Activated B cell treated with CpG ODN at 0.5 μM for 24 hours (primary cell): ENCODE measurements around the gene DEPDC4. TPM values are rescaled to one million over a fixed set of nuclear protein-coding genes. Genes with fewer than 3 reads are reported as not detected.
"Not testable (repeated sequence)": the region's sequence is repeated elsewhere in the genome, so short reads cannot be mapped to it uniquely, and the experiment has no call there.

ENCODE experiments used
- ATAC-seq: fragments of 200-7000 bp; cut with Tn5 transposase; one replicate; pipeline ENCODE4 v1.10.0; 2021; ENCODE audit warnings: low read depth, mild to moderate bottlenecking, moderate library complexity
- CTCF ChIA-PET: fragments of 350-600 bp; sonication (Branson Sonifier 250); formaldehyde crosslinking; loops from one replicate; lab custom pipeline; 2021; ENCODE audit warnings: antibody characterized with exemption; lab: Charles Lee
- POLR2A ChIA-PET: fragments of 350-600 bp; sonication (Branson Sonifier 250); formaldehyde crosslinking; loops from one replicate; lab custom pipeline; 2021; ENCODE audit warnings: antibody characterized with exemption; lab: Charles Lee
- DNase-seq: peaks from one replicate; pipeline ENCODE4 v3.0.0; 2022
- H3K27ac Mint-ChIP-seq: one replicate; pipeline ENCODE4 v1.8.0; 2020; ENCODE audit warnings: mixed read lengths
- H3K27me3 Mint-ChIP-seq: one replicate; pipeline ENCODE4 v1.8.0; 2021; ENCODE audit warnings: mixed read lengths
- H3K36me3 Mint-ChIP-seq: one replicate; pipeline ENCODE4 v1.8.0; 2021; ENCODE audit warnings: low read depth, mixed read lengths
- H3K4me1 Mint-ChIP-seq: one replicate; pipeline ENCODE4 v1.8.0; 2021; ENCODE audit warnings: mixed read lengths
- H3K4me3 Mint-ChIP-seq: one replicate; pipeline ENCODE4 v1.8.0; 2020; ENCODE audit warnings: mild to moderate bottlenecking, mixed read lengths
- H3K9me3 Mint-ChIP-seq: one replicate; pipeline ENCODE4 v1.8.0; 2020; ENCODE audit warnings: mixed read lengths
- intact Hi-C: fragments of 100-400 bp; cut with micrococcal nuclease; formaldehyde crosslinking; loops from one replicate; pipeline ENCODE4 v1.15.1; 2024
- total RNA-seq: library from RNA; stranded (reverse); gene quantifications from 2 replicates; pipeline ENCODE4 v1.2.3, GENCODE V29; 2022
- TF ChIP-seq, protein P1 (sequence below): fragments of 200-600 bp; IDR thresholded peaks from one replicate; pipeline ENCODE4 v1.8.0; 2022; ENCODE audit warnings: antibody characterized with exemption, mild to moderate bottlenecking

DEPDC4 gene
- total RNA-seq, 1 donor from 2014 or later = 0.49 TPM

GRCh38 chr12:100225491-100225890 lies 41.4 kb downstream of the DEPDC4 start:
- TF ChIP-seq, protein P1, sequence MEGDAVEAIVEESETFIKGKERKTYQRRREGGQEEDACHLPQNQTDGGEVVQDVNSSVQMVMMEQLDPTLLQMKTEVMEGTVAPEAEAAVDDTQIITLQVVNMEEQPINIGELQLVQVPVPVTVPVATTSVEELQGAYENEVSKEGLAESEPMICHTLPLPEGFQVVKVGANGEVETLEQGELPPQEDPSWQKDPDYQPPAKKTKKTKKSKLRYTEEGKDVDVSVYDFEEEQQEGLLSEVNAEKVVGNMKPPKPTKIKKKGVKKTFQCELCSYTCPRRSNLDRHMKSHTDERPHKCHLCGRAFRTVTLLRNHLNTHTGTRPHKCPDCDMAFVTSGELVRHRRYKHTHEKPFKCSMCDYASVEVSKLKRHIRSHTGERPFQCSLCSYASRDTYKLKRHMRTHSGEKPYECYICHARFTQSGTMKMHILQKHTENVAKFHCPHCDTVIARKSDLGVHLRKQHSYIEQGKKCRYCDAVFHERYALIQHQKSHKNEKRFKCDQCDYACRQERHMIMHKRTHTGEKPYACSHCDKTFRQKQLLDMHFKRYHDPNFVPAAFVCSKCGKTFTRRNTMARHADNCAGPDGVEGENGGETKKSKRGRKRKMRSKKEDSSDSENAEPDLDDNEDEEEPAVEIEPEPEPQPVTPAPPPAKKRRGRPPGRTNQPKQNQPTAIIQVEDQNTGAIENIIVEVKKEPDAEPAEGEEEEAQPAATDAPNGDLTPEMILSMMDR = no peak
- Mint-ChIP-seq H3K27me3 (no peaks in the 10 kb centered on the region), H3K4me3 (no peak overlapping the region), H3K4me1 (no peaks in the 10 kb centered on the region), H3K27ac (no peak overlapping the region), H3K9me3 (no peaks in the 10 kb centered on the region), H3K36me3 (peaks cover 37% of the 10 kb centered on the region)
- POLR2A ChIA-PET = no interaction called here
- CTCF ChIA-PET = no interaction called here
- DNase-seq (no peak), ATAC-seq (no peak)
- intact Hi-C loops = no loop called here

DNA sequence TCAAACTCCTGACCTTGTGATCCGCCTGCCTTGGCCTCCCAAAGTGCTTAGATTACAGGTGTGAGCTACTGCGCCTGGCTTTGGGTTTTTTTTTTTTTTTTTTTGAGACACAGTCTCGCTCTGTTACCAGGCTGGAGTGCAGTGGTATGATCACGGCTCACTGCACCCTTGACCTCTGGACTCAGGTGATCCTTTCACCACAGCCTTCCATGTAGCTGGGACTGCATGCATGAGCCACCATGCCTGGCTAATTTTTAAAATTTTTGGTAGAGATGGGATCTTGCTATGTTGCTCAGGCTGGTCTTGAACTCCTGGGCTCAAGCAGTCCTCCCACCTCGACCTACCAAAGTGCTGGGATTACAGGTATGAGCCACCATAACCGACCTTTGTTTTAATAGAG lies 44.7 kb downstream of the DEPDC4 start:
- DNase-seq, H3K27me3 Mint-ChIP-seq, POLR2A ChIA-PET, H3K4me3 Mint-ChIP-seq, H3K27ac Mint-ChIP-seq, intact Hi-C loops, H3K9me3 Mint-ChIP-seq, H3K4me1 Mint-ChIP-seq, ATAC-seq, CTCF ChIA-PET: not testable (repeated sequence)
- peaks cover 60% of the 10 kb centered on the region for H3K36me3 Mint-ChIP-seq

- H3K36me3 Mint-ChIP-seq = peaks cover 65% of the 10 kb centered on the region
- intact Hi-C loops = no loop called here
- CTCF ChIA-PET = interaction anchor here (1.1 kb wide), 1 partner anchor 33 kb away, joined by 3 read pairs; no protein-coding TSS in a partner anchor
- DNase-seq = no peak
- no peaks in the 10 kb centered on the region for H3K4me1 Mint-ChIP-seq
- H3K9me3 Mint-ChIP-seq = no peaks in the 10 kb centered on the region
- no peak overlapping the region for H3K27ac Mint-ChIP-seq
- ATAC-seq = no peak
- H3K4me3 Mint-ChIP-seq = no peak overlapping the region
- TF ChIP-seq, protein P1 = no peak
- POLR2A ChIA-PET = no interaction called here
- H3K27me3 Mint-ChIP-seq = no peaks in the 10 kb centered on the region
Measured at GRCh38 chr12:100221523-100221922, 45.4 kb downstream of the DEPDC4 start.

- Mint-ChIP-seq H3K9me3 (no peaks in the 10 kb centered on the region), H3K27me3 (no peaks in the 10 kb centered on the region), H3K4me3 (no peak overlapping the region), H3K4me1 (peaks cover 4% of the 10 kb centered on the region), H3K27ac (no peak overlapping the region), H3K36me3 (peaks cover 71% of the 10 kb centered on the region)
- TF ChIP-seq, protein P1 = no peak
- POLR2A ChIA-PET = interaction anchor here (0.6 kb wide), 1 partner anchor 10 kb away, joined by 3 read pairs; no protein-coding TSS in a partner anchor
- intact Hi-C loops = no loop called here
- CTCF ChIA-PET = no interaction called here
- no peak for ATAC-seq
- DNase-seq = no peak
Measured at GRCh38 chr12:100219328-100220109, 47.4 kb downstream of the DEPDC4 start.

- POLR2A ChIA-PET = no interaction called here
- TF ChIP-seq, protein P1 = no peak
- H3K9me3 Mint-ChIP-seq = no peaks in the 10 kb centered on the region
- no peaks in the 10 kb centered on the region for H3K27me3 Mint-ChIP-seq
- CTCF ChIA-PET = no interaction called here
- no peak overlapping the region for H3K4me3 Mint-ChIP-seq
- H3K36me3 Mint-ChIP-seq = peaks cover 71% of the 10 kb centered on the region
- no peak overlapping the region for H3K27ac Mint-ChIP-seq
- DNase-seq (no peak), ATAC-seq (no peak)
- intact Hi-C loops = no loop called here
- peaks cover 4% of the 10 kb centered on the region for H3K4me1 Mint-ChIP-seq
Measured at GRCh38 chr12:100216337-100216736, 50.5 kb downstream of the DEPDC4 start.
